Right cardiac atrium (tissue), 5 donors: ENCODE results near the gene FAM13C. TPM values are rescaled to one million over a fixed set of nuclear protein-coding genes. Genes with fewer than 3 reads are reported as not detected.
A peak's percentile ranks its signal among the peaks of the same experiment; 100 is the strongest.

ENCODE experiments used
- ATAC-seq, 2 donors: fragments of 200-7000 bp; cut with Tn5 transposase; one replicate each; pipeline versions ENCODE4 v1.8.0 to v1.9.1; 2020; ENCODE audit warnings: moderate library complexity in 2 of 2, mild to moderate bottlenecking in 1 of 2
- DNase-seq, 3 donors: peaks; one replicate each; pipeline ENCODE4 v3.0.0-alpha.2; 2020
- H3K27ac ChIP-seq: one replicate; pipeline ENCODE4 v1.5.1; 2013; ENCODE audit warnings: mild to moderate bottlenecking, low read length, control low read depth, moderate library complexity
- H3K27me3 ChIP-seq: one replicate; pipeline ENCODE4 v1.6.1; 2013; ENCODE audit not compliant: control insufficient read depth, insufficient read depth
- H3K4me1 ChIP-seq: one replicate; pipeline ENCODE4 v1.6.1; 2013; ENCODE audit warnings: low read length; ENCODE audit not compliant: control insufficient read depth, insufficient read depth
- H3K4me3 ChIP-seq: one replicate; pipeline ENCODE4 v1.5.1; 2013; ENCODE audit warnings: low read length, control low read depth
- H3K9me3 ChIP-seq: one replicate; pipeline ENCODE4 v1.6.1; 2013; ENCODE audit warnings: low read length; ENCODE audit not compliant: control insufficient read depth
- WGBS: extraction: QIAGEN DNeasy Blood & Tissue Kit; methylation state at CpG from one replicate; pipeline ENCODE4 v1.1.7; 2013; 5-methylcytosine and 5-hydroxymethylcytosine counted together
- intact Hi-C, 4 donors: fragments of 100-400 bp; cut with DNase I; formaldehyde crosslinking; loops; one replicate each; pipeline versions ENCODE4 v1.11.0 to v1.14.0; 2022 to 2023
- polyA plus RNA-seq: library from polyadenylated mRNA; stranded (reverse); fragments of 200-250 nt; gene quantifications from one replicate; pipeline ENCODE4 v1.2.3, GENCODE V29; 2013
- total RNA-seq, 4 donors: library from RNA; stranded (reverse); fragmentation: NEBNext Ultra II Directional; extraction: Animal tissue kit (Norgen Biotek cat#: 25700); gene quantifications; one replicate each; pipeline ENCODE4 v1.2.1, GENCODE V29; 2021
- donor health status: healthy with polysubstance abuse.
- donor health status: DM: no; HTN: yes; CAD: no.
- donor health status: DM: no; HTN: no; CAD: no.
- donor health status: DM: no; HTN: yes; CAD: no; lungs with severe emphysema.
- donor health status: DM: yes; HTN: yes; CAD: no.

Gene FAM13C
- total and polyA plus RNA-seq, 5 donors: 3.2 to 6.8 (median 5.3) TPM

GRCh38 chr10:59383908-59384307, 21.6 kb upstream of the FAM13C start:
- no peak overlapping the region for H3K27ac ChIP-seq
- no peaks in the 10 kb centered on the region for H3K4me1 ChIP-seq
- intact Hi-C loops: no loop called here
- no peaks in the 10 kb centered on the region for H3K27me3 ChIP-seq
- 81% methylated on average over 3 of the region's 3 CpGs for WGBS
- no peak overlapping the region for H3K4me3 ChIP-seq
- no peak for DNase-seq
- no peak for ATAC-seq
- no peaks in the 10 kb centered on the region for H3K9me3 ChIP-seq

GRCh38 chr10:59383436-59383835, 21.1 kb upstream of the FAM13C start:
- no peaks in the 10 kb centered on the region for H3K4me1 ChIP-seq
- WGBS: 55% methylated on average over 1 of the region's 1 CpG
- intact Hi-C loops: no loop called here
- no peak overlapping the region for H3K4me3 ChIP-seq
- no peaks in the 10 kb centered on the region for H3K9me3 ChIP-seq
- no peaks in the 10 kb centered on the region for H3K27me3 ChIP-seq
- DNase-seq (no peak), ATAC-seq (no peak)
- H3K27ac ChIP-seq: peak overlapping the region; percentile 13

DNA sequence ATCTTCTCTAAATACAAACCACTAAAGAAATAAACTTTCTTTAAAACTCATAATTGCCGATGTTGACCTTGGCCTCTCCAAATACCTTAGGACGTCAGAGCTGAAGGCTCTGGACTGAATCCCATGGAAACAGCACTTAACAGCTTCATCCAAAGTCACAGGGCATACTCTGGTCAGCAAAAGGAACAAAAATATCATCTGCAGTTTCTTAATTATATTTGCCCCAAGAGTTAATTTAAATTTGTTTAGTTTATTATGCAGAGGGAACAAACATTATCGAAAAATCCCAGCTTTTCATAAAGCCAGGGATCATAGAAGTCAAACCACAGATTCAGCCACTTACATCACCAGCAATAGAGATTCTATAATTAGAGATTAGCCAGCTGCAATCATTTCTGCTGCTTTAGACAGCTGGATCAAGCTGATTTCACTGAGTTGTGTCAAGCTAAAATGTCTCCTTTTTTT, 20.5 kb upstream of the FAM13C start:
- Histone ChIP-seq H3K4me1 (no peaks in the 10 kb centered on the region), H3K4me3 (no peak overlapping the region), H3K27me3 (no peaks in the 10 kb centered on the region), H3K27ac (no peak overlapping the region), H3K9me3 (no peaks in the 10 kb centered on the region)
- intact Hi-C loops: no loop called here
- DNase-seq (no peak), ATAC-seq (peak; percentile 79 to 88)
- WGBS: 40% methylated on average over 3 of the region's 3 CpGs

DNA sequence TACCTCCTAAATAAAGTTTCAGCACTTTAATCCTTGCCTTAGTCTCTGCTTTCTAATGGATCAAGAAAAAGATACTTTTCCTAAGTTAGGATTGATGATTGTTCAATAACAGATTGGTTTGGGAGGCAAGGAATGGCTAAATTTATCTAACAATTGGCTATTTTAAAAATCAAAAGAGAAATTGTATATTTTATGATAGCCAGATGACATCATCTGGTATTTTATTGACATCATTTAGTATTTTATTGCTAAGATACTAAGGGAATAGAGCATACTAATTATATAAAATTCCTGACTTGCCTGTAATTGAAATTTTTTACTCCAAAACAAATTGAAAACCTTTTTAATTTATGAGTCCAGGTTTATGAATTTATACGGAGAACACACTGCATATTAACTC, 19.3 kb upstream of the FAM13C start:
- no peak for DNase-seq

DNA sequence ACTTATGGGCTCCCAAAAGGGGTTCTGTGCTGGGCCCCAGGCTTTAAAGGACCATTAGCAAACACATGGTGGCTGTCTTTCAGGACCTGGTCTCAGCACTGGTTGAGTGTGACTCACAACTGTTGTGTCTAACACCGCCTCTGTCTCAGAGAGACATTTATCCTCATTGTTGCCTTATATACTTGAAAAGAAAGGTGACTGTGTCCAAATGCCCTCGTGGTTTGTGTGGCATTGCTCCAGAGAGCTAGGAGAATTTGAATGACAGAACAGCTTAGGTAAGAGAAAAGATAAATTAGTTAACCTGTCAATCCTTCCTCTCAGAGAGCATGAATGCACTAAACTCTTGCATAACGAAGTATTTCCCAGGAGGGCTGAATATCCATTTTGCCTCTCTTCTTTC, 14.5 kb upstream of the FAM13C start:
- Histone ChIP-seq H3K9me3 (no peaks in the 10 kb centered on the region), H3K27me3 (no peaks in the 10 kb centered on the region), H3K4me1 (peaks cover 3% of the 10 kb centered on the region), H3K27ac (no peak overlapping the region), H3K4me3 (no peak overlapping the region)
- WGBS: 77% methylated on average over 3 of the region's 3 CpGs
- ATAC-seq (no peak), DNase-seq (no peak)
- intact Hi-C loops: no loop called here

More for the DNA sequence above, 19.3 kb upstream of the FAM13C start:
- Histone ChIP-seq H3K9me3 (no peaks in the 10 kb centered on the region), H3K4me3 (no peak overlapping the region), H3K4me1 (no peaks in the 10 kb centered on the region), H3K27ac (no peak overlapping the region), H3K27me3 (no peaks in the 10 kb centered on the region)
- WGBS: 57% methylated on average over 1 of the region's 1 CpG
- no peak for ATAC-seq
- intact Hi-C loops: no loop called here

DNA sequence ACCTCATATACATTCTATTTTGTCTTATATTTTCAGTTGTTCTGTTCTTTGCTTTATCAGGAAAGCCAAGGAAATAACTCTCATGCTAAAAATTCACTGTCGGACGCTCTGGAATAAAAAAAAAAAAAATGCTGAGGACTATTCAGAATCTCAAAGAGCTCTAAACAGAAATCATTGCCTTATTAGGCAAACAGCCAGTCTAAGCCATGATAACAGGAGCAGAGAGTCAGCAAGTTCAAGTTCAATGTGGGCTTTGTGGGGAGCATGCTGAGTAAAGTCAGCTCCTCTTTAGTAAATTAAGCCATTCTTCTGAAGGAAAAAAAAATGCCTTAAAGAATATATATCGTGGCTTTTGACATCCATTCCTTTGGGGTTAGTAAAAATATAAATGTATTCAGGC, 13.6 kb upstream of the FAM13C start:
- peaks cover 3% of the 10 kb centered on the region for H3K4me1 ChIP-seq
- no peaks in the 10 kb centered on the region for H3K9me3 ChIP-seq
- no peak for DNase-seq
- WGBS: 50% methylated on average over 3 of the region's 3 CpGs
- H3K27ac ChIP-seq: no peak overlapping the region
- no peaks in the 10 kb centered on the region for H3K27me3 ChIP-seq
- H3K4me3 ChIP-seq: no peak overlapping the region
- no peak for ATAC-seq
- intact Hi-C loops: no loop called here

- Histone ChIP-seq H3K27ac (no peak overlapping the region), H3K27me3 (no peaks in the 10 kb centered on the region), H3K4me3 (no peak overlapping the region), H3K4me1 (peaks cover 3% of the 10 kb centered on the region), H3K9me3 (no peaks in the 10 kb centered on the region)
- no peak for DNase-seq
- ATAC-seq: no peak
- intact Hi-C loops: no loop called here
Measured at GRCh38 chr10:59374916-59375315, 12.6 kb upstream of the FAM13C start.

- H3K4me3 ChIP-seq: no peak overlapping the region
- H3K27me3 ChIP-seq: no peaks in the 10 kb centered on the region
- H3K27ac ChIP-seq: no peak overlapping the region
- peaks cover 3% of the 10 kb centered on the region for H3K4me1 ChIP-seq
- peak in 1 of 2 donors; percentile 22 for ATAC-seq
- DNase-seq: no peak
- intact Hi-C loops: no loop called here
- WGBS: 70% methylated on average over 3 of the region's 3 CpGs
- H3K9me3 ChIP-seq: no peaks in the 10 kb centered on the region
Measured at GRCh38 chr10:59373071-59373470, 10.7 kb upstream of the FAM13C start.

- Histone ChIP-seq H3K27ac (no peak overlapping the region), H3K4me3 (no peak overlapping the region), H3K9me3 (no peaks in the 10 kb centered on the region), H3K27me3 (no peaks in the 10 kb centered on the region), H3K4me1 (peaks cover 3% of the 10 kb centered on the region)
- ATAC-seq (peak in 1 of 2 donors; percentile 57), DNase-seq (no peak)
- WGBS: 67% methylated on average over 1 of the region's 1 CpG
- intact Hi-C loops: no loop called here
Measured at GRCh38 chr10:59372543-59372942, 10.2 kb upstream of the FAM13C start.

- no peak overlapping the region for H3K4me3 ChIP-seq
- no peaks in the 10 kb centered on the region for H3K27me3 ChIP-seq
- H3K9me3 ChIP-seq: no peaks in the 10 kb centered on the region
- DNase-seq (peak in 2 of 3 donors; percentile 26 to 53), ATAC-seq (peak; percentile 86 to 88)
- no peak overlapping the region for H3K27ac ChIP-seq
- intact Hi-C loops: no loop called here
- no peaks in the 10 kb centered on the region for H3K4me1 ChIP-seq
- 42% methylated on average over 3 of the region's 3 CpGs for WGBS
Measured at GRCh38 chr10:59366290-59366689, 3.9 kb upstream of the FAM13C start.

DNA sequence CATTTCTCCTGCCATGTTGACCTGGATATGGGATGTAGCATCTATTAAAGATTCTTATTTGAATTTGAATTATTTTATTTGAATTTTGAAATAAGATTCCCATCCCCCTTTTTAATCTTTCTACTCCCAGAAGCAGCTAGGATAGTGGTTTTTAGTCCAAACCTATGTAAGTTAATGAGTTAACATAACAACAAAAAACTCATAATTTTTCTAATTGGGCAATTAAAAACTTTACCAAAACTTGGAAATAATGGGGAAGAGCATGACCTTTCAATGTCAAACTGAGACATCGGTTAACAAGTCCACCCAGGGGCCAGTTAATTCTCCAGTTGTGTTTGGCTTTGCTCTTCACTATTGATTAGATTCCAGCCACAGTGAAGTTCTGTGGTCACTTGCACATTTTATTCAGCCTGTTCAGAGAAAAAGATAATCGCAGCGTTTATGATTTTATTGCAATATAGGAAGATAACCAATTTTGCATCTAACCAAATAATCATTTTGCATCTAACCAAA, 1.2 kb upstream of the FAM13C start:
- intact Hi-C loops: no loop called here
- 62% methylated on average over 3 of the region's 3 CpGs for WGBS
- no peaks in the 10 kb centered on the region for H3K27me3 ChIP-seq
- H3K27ac ChIP-seq: no peak overlapping the region
- no peaks in the 10 kb centered on the region for H3K9me3 ChIP-seq
- H3K4me3 ChIP-seq: peak overlapping the region; percentile 49
- ATAC-seq: no peak
- peaks cover 3% of the 10 kb centered on the region for H3K4me1 ChIP-seq
- DNase-seq: no peak

DNA sequence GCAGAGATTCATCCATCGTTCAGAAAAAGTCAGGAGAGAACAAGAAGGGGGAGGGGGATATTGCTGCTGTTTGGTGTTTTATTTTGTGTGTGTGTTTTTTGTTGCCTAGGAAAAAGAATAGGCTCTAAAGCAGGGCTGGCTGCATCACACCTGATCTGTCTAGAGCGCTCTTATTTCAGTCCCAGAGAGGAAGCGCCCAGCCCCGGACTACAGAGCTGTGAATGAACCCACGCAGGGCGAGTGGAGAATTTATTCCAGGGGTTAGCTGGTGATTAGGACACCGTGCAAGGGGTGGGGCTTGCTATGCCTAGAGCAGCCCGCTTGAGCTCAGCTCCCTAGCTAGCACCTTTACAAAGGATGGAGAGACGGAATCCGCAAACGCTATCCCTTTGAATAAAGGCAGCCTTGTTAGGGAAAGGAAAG, 621 bp upstream of the FAM13C start:
- Histone ChIP-seq H3K9me3 (no peaks in the 10 kb centered on the region), H3K4me3 (peak overlapping the region; percentile 49), H3K27me3 (no peaks in the 10 kb centered on the region), H3K4me1 (peaks cover 3% of the 10 kb centered on the region), H3K27ac (peak overlapping the region; percentile 38)
- 1% methylated on average over 11 of the region's 11 CpGs for WGBS
- DNase-seq (peak; percentile 67 to 88 (median 74)), ATAC-seq (peak; percentile 88 to 93)
- intact Hi-C loops: no loop called here
